SK-N-SH treated with all-trans-retinoic acid at 6 μM for 48 hours (cell line): Measurements from ENCODE around the gene MFSD11.

Experiments used
- ARNTL ChIP-seq: fragments of 450-650 bp; formaldehyde crosslinking; IDR thresholded peaks from 2 replicates; pipeline ENCODE4 v1.5.0; 2020; ENCODE audit warnings: low read depth, mild to moderate bottlenecking, moderate library complexity, borderline replicate concordance
- BACH2 ChIP-seq: fragments of 250-450 bp; sonication (Bioruptor Pico); IDR thresholded peaks from 2 replicates; pipeline ENCODE4 v1.9.0; 2021; ENCODE audit warnings: mild to moderate bottlenecking, borderline replicate concordance
- CREB5 ChIP-seq: fragments of 250-450 bp; sonication (Bioruptor Pico); IDR thresholded peaks from 2 replicates; pipeline ENCODE4 v1.5.1; 2020; ENCODE audit warnings: low read depth, mild to moderate bottlenecking, moderate library complexity
- CSDC2 ChIP-seq: fragments of 250-450 bp; sonication (Bioruptor Pico); IDR thresholded peaks from 2 replicates; pipeline ENCODE4 v1.5.0; 2020; ENCODE audit warnings: mild to moderate bottlenecking, moderate library complexity
- ESRRG ChIP-seq: fragments of 250-450 bp; sonication (Bioruptor Pico); IDR thresholded peaks from 2 replicates; pipeline ENCODE4 v1.6.1; 2021; ENCODE audit warnings: mild to moderate bottlenecking
- GLIS3 ChIP-seq: fragments of 250-450 bp; sonication (Bioruptor Pico); IDR thresholded peaks from 2 replicates; pipeline ENCODE4 v1.5.0; 2020; ENCODE audit warnings: mild to moderate bottlenecking, moderate library complexity
- PATZ1 ChIP-seq: fragments of 250-450 bp; sonication (Bioruptor Pico); IDR thresholded peaks from 2 replicates; pipeline ENCODE4 v1.8.0; 2020; ENCODE audit warnings: mild to moderate bottlenecking, moderate library complexity, borderline replicate concordance
- POU6F1 ChIP-seq: fragments of 250-450 bp; sonication (Bioruptor Pico); IDR thresholded peaks from 2 replicates; pipeline ENCODE4 v1.8.0; 2021; ENCODE audit warnings: low read depth, mild to moderate bottlenecking, moderate library complexity, borderline replicate concordance
- PPARA ChIP-seq: fragments of 250-450 bp; sonication (Bioruptor Pico); IDR thresholded peaks from 2 replicates; pipeline ENCODE4 v1.5.0; 2020; ENCODE audit warnings: mild to moderate bottlenecking, borderline replicate concordance
- TCF4 ChIP-seq: fragments of 250-450 bp; sonication (Bioruptor Pico); IDR thresholded peaks from 2 replicates; pipeline ENCODE4 v1.8.0; 2021; ENCODE audit warnings: mild to moderate bottlenecking, moderate library complexity, borderline replicate concordance
- ZNF565 ChIP-seq: fragments of 450-650 bp; formaldehyde crosslinking; conservative IDR thresholded peaks from 2 replicates; pipeline ENCODE4 v1.5.0; 2020; ENCODE audit warnings: low read depth, mild to moderate bottlenecking, moderate library complexity
- ZNF70 ChIP-seq: fragments of 450-650 bp; formaldehyde crosslinking; IDR thresholded peaks from 2 replicates; pipeline ENCODE4 v1.5.0; 2020; ENCODE audit warnings: mild to moderate bottlenecking, moderate library complexity
- ZNF8 ChIP-seq: fragments of 450-650 bp; formaldehyde crosslinking; IDR thresholded peaks from 2 replicates; pipeline ENCODE4 v1.5.0; 2020; ENCODE audit warnings: mild to moderate bottlenecking, moderate library complexity

- TF ChIP-seq ARNTL (CRISPR knock-in tag): no peak
- TF ChIP-seq ZNF565: no peak
- no peak for TF ChIP-seq ESRRG (CRISPR knock-in tag)
- no peak for TF ChIP-seq GLIS3 (CRISPR knock-in tag)
- no peak for TF ChIP-seq PATZ1 (CRISPR knock-in tag)
- no peak for TF ChIP-seq ZNF8
- no peak for TF ChIP-seq TCF4 (CRISPR knock-in tag)
- TF ChIP-seq CSDC2: no peak
- no peak for TF ChIP-seq ZNF70 (CRISPR knock-in tag)
- TF ChIP-seq BACH2 (CRISPR knock-in tag): no peak
- TF ChIP-seq PPARA (CRISPR knock-in tag): no peak
- TF ChIP-seq CREB5 (CRISPR knock-in tag): no peak
- TF ChIP-seq POU6F1 (CRISPR knock-in tag): no peak
Observed at GRCh38 chr17:76812968-76813367, 75.0 kb downstream of the MFSD11 start.
